HCT116 (cell line): Measurements from ENCODE around the gene SHROOM3. TPM values are rescaled to one million over a fixed set of nuclear protein-coding genes. Genes with fewer than 3 reads are reported as not detected.

Experiments used
- ATAC-seq: fragments of 200-7000 bp; cut with Tn5 transposase; 2 replicates; pipeline ENCODE4 v1.9.1; 2020; ENCODE audit warnings: mild to moderate bottlenecking, moderate library complexity
- BruUV-seq: library from RNA; stranded (reverse); fragments of 400-500 nt; replicated peaks from 2 replicates; lab custom pipeline; 2021; lab: Mats Ljungman, UMichigan
- CTCF ChIA-PET: fragments of 300-600 bp; sonication (Branson Sonifier 250); formaldehyde crosslinking; loops from one replicate; lab custom pipeline; 2021; ENCODE audit warnings: antibody characterized with exemption; lab: Charles Lee
- POLR2A ChIA-PET: fragments of 300-600, 350-600 bp; sonication (Branson Sonifier 250); formaldehyde crosslinking; loops from one replicate; lab custom pipeline; 2021; ENCODE audit warnings: antibody characterized with exemption; lab: Charles Lee
- RAD21 ChIA-PET, 2 experiments: fragments of 300-600 bp; sonication (Branson Sonifier 250); formaldehyde crosslinking; loops; one replicate each; lab custom pipeline; 2023; ENCODE audit warnings: low total read pairs in 2 of 2; ENCODE audit not compliant: uncharacterized antibody in 2 of 2, unreplicated experiment in 2 of 2, low non-redundant PET in 1 of 2; lab: Charles Lee
- DNase-seq: peaks from one replicate; pipeline ENCODE4 v3.0.0-alpha.2; 2010; ENCODE audit warnings: low read depth, low spot score
- H2AFZ ChIP-seq: fragments of 200-600 bp; shearing (Covaris generic), sonication (generic); 2 replicates; pipeline ENCODE4 v1.6.1; 2017; ENCODE audit warnings: low read depth, mixed run types, mixed read lengths, antibody characterized with exemption, low read length; ENCODE audit not compliant: poor library complexity, severe bottlenecking
- H3K27ac ChIP-seq: 2 replicates; pipeline ENCODE4 v1.5.1; 2012; ENCODE audit warnings: low read depth, low read length
- H3K27me3 ChIP-seq: fragments of 200-600 bp; sonication (generic); 2 replicates; pipeline ENCODE4 v1.6.1; 2016; ENCODE audit warnings: mixed run types, low read length, mixed read lengths; ENCODE audit not compliant: insufficient read depth
- H3K36me3 ChIP-seq, 2 experiments: fragments of 200-500 bp in 1 of 2; fragments of 200-600 bp in 1 of 2; sonication (Bioruptor generic) in 1 of 2; sonication (generic) in 1 of 2; 2 replicates each; pipeline versions ENCODE4 v1.5.1 to v1.6.1; 2014 to 2016; ENCODE audit warnings: low read length in 2 of 2, inconsistent platforms in 1 of 2, mixed read lengths in 1 of 2, mixed run types in 1 of 2; ENCODE audit not compliant: insufficient read depth in 2 of 2, control insufficient read depth in 1 of 2
- H3K4me1 ChIP-seq, 2 experiments: fragments of 200-600 bp in 1 of 2; sonication (generic) in 1 of 2; 2 replicates each; pipeline versions ENCODE4 v1.5.1 to v1.6.1; 2012 to 2017; ENCODE audit warnings: low read length in 2 of 2, inconsistent platforms in 1 of 2, mild to moderate bottlenecking in 1 of 2, mixed read lengths in 1 of 2, mixed run types in 1 of 2, moderate library complexity in 1 of 2; ENCODE audit not compliant: insufficient read depth in 2 of 2, control insufficient read depth in 1 of 2
- H3K4me2 ChIP-seq: fragments of 200-600 bp; sonication (generic); 2 replicates; pipeline ENCODE4 v1.6.1; 2017; ENCODE audit warnings: mixed run types, low read length, mixed read lengths
- H3K4me3 ChIP-seq, 2 experiments: fragments of 200-600 bp in 1 of 2; sonication (generic) in 1 of 2; replicated peaks in 1 of 2; 2 replicates each; pipeline ENCODE4 v1.5.1; 2011 to 2016; ENCODE audit warnings: low read length in 2 of 2, control low read depth in 1 of 2, low read depth in 1 of 2, mild to moderate bottlenecking in 1 of 2, mixed read lengths in 1 of 2, mixed run types in 1 of 2
- H3K79me2 ChIP-seq: fragments of 200-600 bp; sonication (generic); 2 replicates; pipeline ENCODE4 v1.6.1; 2017; ENCODE audit warnings: mild to moderate bottlenecking, mixed run types, low read length, moderate library complexity, mixed read lengths; ENCODE audit not compliant: insufficient read depth
- H3K9ac ChIP-seq: fragments of 200-600 bp; sonication (generic); 2 replicates; pipeline ENCODE4 v1.6.1; 2016; ENCODE audit warnings: low read length, mixed read lengths
- H3K9me2 ChIP-seq: fragments of 200-600 bp; sonication (generic), shearing (Covaris generic); 2 replicates; pipeline ENCODE4 v1.6.1; 2017; ENCODE audit warnings: mixed run types, mild to moderate bottlenecking, moderate library complexity; ENCODE audit not compliant: insufficient read depth
- H3K9me3 ChIP-seq, 2 experiments: fragments of 200-500 bp in 1 of 2; fragments of 200-600 bp in 1 of 2; sonication (Bioruptor generic) in 1 of 2; sonication (generic) in 1 of 2; 2 replicates each; pipeline ENCODE4 v1.6.1; 2014 to 2017; ENCODE audit warnings: low read length in 2 of 2, mixed read lengths in 2 of 2, inconsistent platforms in 1 of 2, low read depth in 1 of 2, mild to moderate bottlenecking in 1 of 2, mixed run types in 1 of 2, moderate library complexity in 1 of 2; ENCODE audit not compliant: control insufficient read depth in 1 of 2, insufficient read depth in 1 of 2
- H4K20me1 ChIP-seq: fragments of 200-600 bp; sonication (generic), shearing (Covaris generic); 2 replicates; pipeline ENCODE4 v1.6.1; 2017; ENCODE audit warnings: mixed run types, mild to moderate bottlenecking, moderate library complexity; ENCODE audit not compliant: insufficient read depth
- CBX3 ChIP-seq: IDR thresholded peaks from 2 replicates; pipeline ENCODE4 v1.6.1; 2012; ENCODE audit warnings: low read depth
- CEBPB ChIP-seq: IDR thresholded peaks from 2 replicates; pipeline ENCODE4 v1.6.1; 2012; ENCODE audit warnings: low read depth
- EGR1 ChIP-seq: IDR thresholded peaks from 2 replicates; pipeline ENCODE4 v1.6.1; 2012; ENCODE audit warnings: low read depth
- ELF1 ChIP-seq: IDR thresholded peaks from 2 replicates; pipeline ENCODE4 v1.6.1; 2012; ENCODE audit warnings: low read depth, borderline replicate concordance
- EZH2 ChIP-seq: fragments of 200-600 bp; sonication (generic); IDR thresholded peaks from 2 replicates; pipeline ENCODE4 v1.6.1; 2017; ENCODE audit warnings: antibody characterized with exemption, mixed run types
- POLR2A ChIP-seq: IDR thresholded peaks from 2 replicates; pipeline ENCODE4 v1.7.0; 2011; ENCODE audit warnings: borderline replicate concordance; ENCODE audit not compliant: insufficient read depth, insufficient read length; ENCODE audit errors: extremely low read depth
- POLR2AphosphoS5 ChIP-seq: IDR thresholded peaks from 2 replicates; pipeline ENCODE4 v1.6.1; 2011; ENCODE audit warnings: mild to moderate bottlenecking, low read depth, low read length, moderate library complexity
- SIN3A ChIP-seq: IDR thresholded peaks from 2 replicates; pipeline ENCODE4 v1.6.1; 2012; ENCODE audit warnings: low read depth
- SRF ChIP-seq: IDR thresholded peaks from 2 replicates; pipeline ENCODE4 v1.6.1; 2012; ENCODE audit warnings: low read depth
- YY1 ChIP-seq: IDR thresholded peaks from 2 replicates; pipeline ENCODE4 v1.6.1; 2011; ENCODE audit warnings: low read length, low read depth, moderate library complexity, mild to moderate bottlenecking; ENCODE audit not compliant: insufficient replicate concordance; ENCODE audit errors: extremely low read depth
- ZFX ChIP-seq: fragments of 450-650 bp; IDR thresholded peaks from 2 replicates; pipeline ENCODE4 v1.6.1; 2017
- ZNF274 ChIP-seq: fragments of 200-500 bp; sonication (Bioruptor generic); IDR thresholded peaks from 2 replicates; pipeline ENCODE4 v1.6.1; 2014; ENCODE audit warnings: mild to moderate bottlenecking, low read depth, low read length, inconsistent platforms
- intact Hi-C: fragments of 100-400 bp; cut with micrococcal nuclease; formaldehyde crosslinking; loops from 2 replicates; pipeline ENCODE4 v1.10.0; 2022
- total RNA-seq: library from RNA; stranded (reverse); gene quantifications from one replicate; pipeline ENCODE4 v1.2.1, GENCODE V29; 2021; ENCODE audit not compliant: unreplicated experiment
- TF ChIP-seq, protein P1 (sequence below): IDR thresholded peaks from 2 replicates; pipeline ENCODE4 v1.6.1; 2011; ENCODE audit warnings: mild to moderate bottlenecking, low read length, moderate library complexity; ENCODE audit not compliant: insufficient replicate concordance; ENCODE audit errors: extremely low read depth
- TF ChIP-seq, protein P2 (sequence below): IDR thresholded peaks from 2 replicates; pipeline ENCODE4 v1.6.1; 2012
- TF ChIP-seq, protein P3 (sequence below): IDR thresholded peaks from 2 replicates; pipeline ENCODE4 v1.6.1; 2012; ENCODE audit warnings: low read depth

SHROOM3 gene
- total RNA-seq, 1 experiment from 2014 or later: 22.5 TPM

DNA sequence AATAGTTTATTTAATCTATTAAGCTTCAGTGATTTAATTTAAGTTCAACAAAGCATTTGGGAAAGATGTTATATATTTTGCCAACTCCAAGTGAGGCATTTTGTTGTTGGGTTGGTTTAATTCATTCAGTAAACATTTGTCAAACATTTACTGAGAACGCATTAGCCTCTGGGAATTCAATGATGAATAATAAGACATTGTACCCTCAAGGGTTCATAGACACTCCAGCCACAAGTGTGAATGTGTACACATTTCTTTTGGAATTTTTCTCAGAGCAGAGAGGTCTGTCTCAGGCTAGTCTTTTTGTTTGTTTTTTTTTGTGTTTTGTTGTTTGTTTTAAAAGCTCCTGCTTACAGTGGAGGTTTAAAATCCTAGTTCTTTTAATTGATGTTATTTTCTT lies 259.0 kb downstream of the SHROOM3 start:
- DNase-seq (no peak), ATAC-seq (no peak)
- H3K9me3 ChIP-seq: no peaks in the 10 kb centered on the region
- RAD21 ChIA-PET: no interaction called here
- H4K20me1 ChIP-seq: no peaks in the 10 kb centered on the region
- CTCF ChIA-PET: no interaction called here
- no peak overlapping the region for H3K27ac ChIP-seq
- H3K4me3 ChIP-seq: no peak overlapping the region
- H3K4me2 ChIP-seq: no peak overlapping the region
- intact Hi-C loops: no loop called here
- no TSS peak for BruUV-seq
- no peaks in the 10 kb centered on the region for H3K9me2 ChIP-seq
- peaks cover 6 to 35% of the 10 kb centered on the region in 2 experiments; a peak in 3 of 4 replicates for H3K4me1 ChIP-seq
- no peaks in the 10 kb centered on the region for H3K36me3 ChIP-seq
- peaks cover 71% of the 10 kb centered on the region for H3K79me2 ChIP-seq
- H3K9ac ChIP-seq: no peak overlapping the region
- POLR2A ChIA-PET: no interaction called here
- no peaks in the 10 kb centered on the region for H3K27me3 ChIP-seq
- no peak for TF ChIP-seq YY1
- no peak for TF ChIP-seq CEBPB
- no peak for TF ChIP-seq POLR2A
- no peak for TF ChIP-seq ZNF274
- no peak for TF ChIP-seq ZFX
- TF ChIP-seq, protein P1, sequence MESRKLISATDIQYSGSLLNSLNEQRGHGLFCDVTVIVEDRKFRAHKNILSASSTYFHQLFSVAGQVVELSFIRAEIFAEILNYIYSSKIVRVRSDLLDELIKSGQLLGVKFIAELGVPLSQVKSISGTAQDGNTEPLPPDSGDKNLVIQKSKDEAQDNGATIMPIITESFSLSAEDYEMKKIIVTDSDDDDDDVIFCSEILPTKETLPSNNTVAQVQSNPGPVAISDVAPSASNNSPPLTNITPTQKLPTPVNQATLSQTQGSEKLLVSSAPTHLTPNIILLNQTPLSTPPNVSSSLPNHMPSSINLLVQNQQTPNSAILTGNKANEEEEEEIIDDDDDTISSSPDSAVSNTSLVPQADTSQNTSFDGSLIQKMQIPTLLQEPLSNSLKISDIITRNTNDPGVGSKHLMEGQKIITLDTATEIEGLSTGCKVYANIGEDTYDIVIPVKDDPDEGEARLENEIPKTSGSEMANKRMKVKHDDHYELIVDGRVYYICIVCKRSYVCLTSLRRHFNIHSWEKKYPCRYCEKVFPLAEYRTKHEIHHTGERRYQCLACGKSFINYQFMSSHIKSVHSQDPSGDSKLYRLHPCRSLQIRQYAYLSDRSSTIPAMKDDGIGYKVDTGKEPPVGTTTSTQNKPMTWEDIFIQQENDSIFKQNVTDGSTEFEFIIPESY: no peak
- no peak for TF ChIP-seq POLR2AphosphoS5
- no peak for TF ChIP-seq EGR1
- TF ChIP-seq, protein P2, sequence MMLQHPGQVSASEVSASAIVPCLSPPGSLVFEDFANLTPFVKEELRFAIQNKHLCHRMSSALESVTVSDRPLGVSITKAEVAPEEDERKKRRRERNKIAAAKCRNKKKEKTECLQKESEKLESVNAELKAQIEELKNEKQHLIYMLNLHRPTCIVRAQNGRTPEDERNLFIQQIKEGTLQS: no peak
- TF ChIP-seq, protein P3, sequence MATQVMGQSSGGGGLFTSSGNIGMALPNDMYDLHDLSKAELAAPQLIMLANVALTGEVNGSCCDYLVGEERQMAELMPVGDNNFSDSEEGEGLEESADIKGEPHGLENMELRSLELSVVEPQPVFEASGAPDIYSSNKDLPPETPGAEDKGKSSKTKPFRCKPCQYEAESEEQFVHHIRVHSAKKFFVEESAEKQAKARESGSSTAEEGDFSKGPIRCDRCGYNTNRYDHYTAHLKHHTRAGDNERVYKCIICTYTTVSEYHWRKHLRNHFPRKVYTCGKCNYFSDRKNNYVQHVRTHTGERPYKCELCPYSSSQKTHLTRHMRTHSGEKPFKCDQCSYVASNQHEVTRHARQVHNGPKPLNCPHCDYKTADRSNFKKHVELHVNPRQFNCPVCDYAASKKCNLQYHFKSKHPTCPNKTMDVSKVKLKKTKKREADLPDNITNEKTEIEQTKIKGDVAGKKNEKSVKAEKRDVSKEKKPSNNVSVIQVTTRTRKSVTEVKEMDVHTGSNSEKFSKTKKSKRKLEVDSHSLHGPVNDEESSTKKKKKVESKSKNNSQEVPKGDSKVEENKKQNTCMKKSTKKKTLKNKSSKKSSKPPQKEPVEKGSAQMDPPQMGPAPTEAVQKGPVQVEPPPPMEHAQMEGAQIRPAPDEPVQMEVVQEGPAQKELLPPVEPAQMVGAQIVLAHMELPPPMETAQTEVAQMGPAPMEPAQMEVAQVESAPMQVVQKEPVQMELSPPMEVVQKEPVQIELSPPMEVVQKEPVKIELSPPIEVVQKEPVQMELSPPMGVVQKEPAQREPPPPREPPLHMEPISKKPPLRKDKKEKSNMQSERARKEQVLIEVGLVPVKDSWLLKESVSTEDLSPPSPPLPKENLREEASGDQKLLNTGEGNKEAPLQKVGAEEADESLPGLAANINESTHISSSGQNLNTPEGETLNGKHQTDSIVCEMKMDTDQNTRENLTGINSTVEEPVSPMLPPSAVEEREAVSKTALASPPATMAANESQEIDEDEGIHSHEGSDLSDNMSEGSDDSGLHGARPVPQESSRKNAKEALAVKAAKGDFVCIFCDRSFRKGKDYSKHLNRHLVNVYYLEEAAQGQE: no peak
- no peak for TF ChIP-seq CBX3
- TF ChIP-seq SIN3A: no peak
- no peak for TF ChIP-seq ELF1
- no peak for TF ChIP-seq SRF
- TF ChIP-seq EZH2: no peak
- H2AFZ ChIP-seq: no peak overlapping the region
